Endothelial cell of umbilical vein (primary cell): ENCODE results near the gene ANK2.

Experiments used
- EZH2 ChIP-seq: IDR thresholded peaks from 2 replicates; pipeline ENCODE4 v1.6.1; 2012; ENCODE audit warnings: borderline replicate concordance, low read depth, mild to moderate bottlenecking, moderate library complexity, low read length, inconsistent platforms; ENCODE audit not compliant: severe bottlenecking
- FOS ChIP-seq: IDR thresholded peaks from 2 replicates; pipeline ENCODE4 v1.6.1; 2011; ENCODE audit warnings: mild to moderate bottlenecking, low read length, moderate library complexity, borderline replicate concordance; ENCODE audit not compliant: insufficient read depth
- JUN ChIP-seq: IDR thresholded peaks from 2 replicates; pipeline ENCODE4 v1.6.1; 2011; ENCODE audit warnings: borderline replicate concordance, low read depth; ENCODE audit not compliant: insufficient read length, insufficient read depth
- POLR2A ChIP-seq: IDR thresholded peaks from 2 replicates; pipeline ENCODE4 v1.6.1; 2012; ENCODE audit warnings: low read depth, mild to moderate bottlenecking, control low read depth, low read length
- TF ChIP-seq, protein P1 (sequence below), 2 donors: IDR thresholded peaks; 1 replicate in 1 of 2; 2 replicates in 1 of 2; pipeline ENCODE4 v1.5.1; 2011; ENCODE audit warnings: low read length in 2 of 2, mild to moderate bottlenecking in 2 of 2, moderate library complexity in 2 of 2, control low read depth in 1 of 2, inconsistent platforms in 1 of 2, low read depth in 1 of 2; ENCODE audit not compliant: insufficient read depth in 1 of 2; ENCODE audit errors: extremely low read depth in 1 of 2

DNA sequence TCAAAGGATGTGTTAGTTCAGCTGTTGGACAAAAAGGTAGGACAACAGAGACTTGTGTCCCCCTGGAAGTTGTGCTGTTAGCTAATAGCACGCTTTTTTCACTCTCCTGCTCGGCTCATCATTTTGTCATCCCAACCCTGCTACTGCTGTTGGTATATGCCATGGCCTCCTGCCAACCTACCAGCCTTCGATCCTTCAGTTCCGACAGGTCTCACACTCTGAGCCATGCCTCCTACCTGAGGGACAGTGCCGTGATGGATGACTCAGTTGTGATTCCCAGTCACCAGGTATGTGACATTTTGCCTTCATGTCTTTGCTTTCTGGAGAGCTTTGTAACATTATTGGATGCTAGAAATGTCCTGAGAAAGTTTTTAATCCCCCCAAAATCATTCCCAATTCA, 268.1 kb downstream of the ANK2 start:
- TF ChIP-seq EZH2, result no peak
- TF ChIP-seq, protein P1, sequence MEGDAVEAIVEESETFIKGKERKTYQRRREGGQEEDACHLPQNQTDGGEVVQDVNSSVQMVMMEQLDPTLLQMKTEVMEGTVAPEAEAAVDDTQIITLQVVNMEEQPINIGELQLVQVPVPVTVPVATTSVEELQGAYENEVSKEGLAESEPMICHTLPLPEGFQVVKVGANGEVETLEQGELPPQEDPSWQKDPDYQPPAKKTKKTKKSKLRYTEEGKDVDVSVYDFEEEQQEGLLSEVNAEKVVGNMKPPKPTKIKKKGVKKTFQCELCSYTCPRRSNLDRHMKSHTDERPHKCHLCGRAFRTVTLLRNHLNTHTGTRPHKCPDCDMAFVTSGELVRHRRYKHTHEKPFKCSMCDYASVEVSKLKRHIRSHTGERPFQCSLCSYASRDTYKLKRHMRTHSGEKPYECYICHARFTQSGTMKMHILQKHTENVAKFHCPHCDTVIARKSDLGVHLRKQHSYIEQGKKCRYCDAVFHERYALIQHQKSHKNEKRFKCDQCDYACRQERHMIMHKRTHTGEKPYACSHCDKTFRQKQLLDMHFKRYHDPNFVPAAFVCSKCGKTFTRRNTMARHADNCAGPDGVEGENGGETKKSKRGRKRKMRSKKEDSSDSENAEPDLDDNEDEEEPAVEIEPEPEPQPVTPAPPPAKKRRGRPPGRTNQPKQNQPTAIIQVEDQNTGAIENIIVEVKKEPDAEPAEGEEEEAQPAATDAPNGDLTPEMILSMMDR (IDR thresholded peaks at IDR 0.05; ENCODE audit: extremely low read depth in 1 of 2, insufficient read depth in 1 of 2, low read depth in 1 of 2, low read length in 2 of 2), result no peak
- TF ChIP-seq FOS, result no peak
- no peak for TF ChIP-seq JUN
- TF ChIP-seq POLR2A, result no peak
